HG02870 (cell line): ENCODE data around the gene OVOL2.
A peak's percentile ranks its signal among the peaks of the same experiment; 100 is the strongest.
"Not testable (repeated sequence)": the region's sequence is repeated elsewhere in the genome, so short reads cannot be mapped to it uniquely, and the experiment has no call there.

Experiments used
- ATAC-seq: cut with Tn5 transposase; IDR thresholded peaks from one replicate; pipeline ENCODE4 v1.9.1; 2021; ENCODE audit warnings: mild to moderate bottlenecking, moderate library complexity; ENCODE audit not compliant: unreplicated experiment

OVOL2 gene

GRCh38 chr20:18058661-18059467, 1.1 kb upstream of the OVOL2 start:
- ATAC-seq = no peak

GRCh38 chr20:18057994-18058349, 256 bp upstream of the OVOL2 start:
- ATAC-seq = no peak

GRCh38 chr20:18056174-18057100, 1.3 kb downstream of the OVOL2 start:
- no peak for ATAC-seq

GRCh38 chr20:18055261-18055660, 2.5 kb downstream of the OVOL2 start:
- no peak for ATAC-seq

GRCh38 chr20:18052856-18053255, 4.9 kb downstream of the OVOL2 start:
- ATAC-seq = no peak

- no peak for ATAC-seq
Measured at GRCh38 chr20:18050628-18051027, 7.1 kb downstream of the OVOL2 start.

GRCh38 chr20:18048176-18048575, 9.5 kb downstream of the OVOL2 start:
- no peak for ATAC-seq

GRCh38 chr20:18046535-18046934, 11.2 kb downstream of the OVOL2 start:
- ATAC-seq = no peak

- no peak for ATAC-seq
Measured at GRCh38 chr20:18042229-18042628, 15.5 kb downstream of the OVOL2 start.

GRCh38 chr20:18041462-18041861, 16.3 kb downstream of the OVOL2 start:
- ATAC-seq = no peak

- ATAC-seq = no peak
Measured at GRCh38 chr20:18039063-18039462, 18.7 kb downstream of the OVOL2 start.

- no peak for ATAC-seq
Measured at GRCh38 chr20:18034039-18034438, 23.7 kb downstream of the OVOL2 start.

GRCh38 chr20:18032977-18033892, 24.5 kb downstream of the OVOL2 start:
- no peak for ATAC-seq

- no peak for ATAC-seq
Measured at GRCh38 chr20:18031888-18032509, 25.7 kb downstream of the OVOL2 start.

- no peak for ATAC-seq
Measured at GRCh38 chr20:18031050-18031449, 26.7 kb downstream of the OVOL2 start.

GRCh38 chr20:18030020-18030419, 27.7 kb downstream of the OVOL2 start:
- ATAC-seq = no peak

GRCh38 chr20:18027011-18027410, 30.7 kb downstream of the OVOL2 start:
- ATAC-seq = not testable (repeated sequence)

- no peak for ATAC-seq
Measured at GRCh38 chr20:18024606-18025127, 33.0 kb downstream of the OVOL2 start.

- no peak for ATAC-seq
Measured at GRCh38 chr20:18020931-18021330, 36.8 kb downstream of the OVOL2 start.

GRCh38 chr20:18019068-18019467, 38.6 kb downstream of the OVOL2 start:
- ATAC-seq = peak; percentile 65
